IMR-90 (cell line): ENCODE data around the gene ESR2.

Experiments
- BHLHE40 ChIP-seq: fragments of 150-350 bp; IDR thresholded peaks from 2 replicates; pipeline ENCODE4 v1.6.1; 2016; ENCODE audit warnings: mild to moderate bottlenecking, low read depth, low read length
- CHD1 ChIP-seq: IDR thresholded peaks from 2 replicates; pipeline ENCODE4 v1.6.1; 2012; ENCODE audit warnings: low read depth, low read length, improper control_type of control experiment
- RCOR1 ChIP-seq: IDR thresholded peaks from 2 replicates; pipeline ENCODE4 v1.6.1; 2012; ENCODE audit warnings: mild to moderate bottlenecking, low read length, improper control_type of control experiment; ENCODE audit not compliant: insufficient replicate concordance
- SMC3 ChIP-seq: fragments of 150-350 bp; IDR thresholded peaks from 2 replicates; pipeline ENCODE4 v1.6.1; 2016; ENCODE audit warnings: low read depth, mild to moderate bottlenecking, antibody characterized with exemption, low read length, moderate library complexity
- TF ChIP-seq, protein P1 (sequence below): conservative IDR thresholded peaks from 2 replicates; pipeline ENCODE4 v1.5.1; 2012; ENCODE audit warnings: mild to moderate bottlenecking, low read depth, low read length, improper control_type of control experiment

DNA sequence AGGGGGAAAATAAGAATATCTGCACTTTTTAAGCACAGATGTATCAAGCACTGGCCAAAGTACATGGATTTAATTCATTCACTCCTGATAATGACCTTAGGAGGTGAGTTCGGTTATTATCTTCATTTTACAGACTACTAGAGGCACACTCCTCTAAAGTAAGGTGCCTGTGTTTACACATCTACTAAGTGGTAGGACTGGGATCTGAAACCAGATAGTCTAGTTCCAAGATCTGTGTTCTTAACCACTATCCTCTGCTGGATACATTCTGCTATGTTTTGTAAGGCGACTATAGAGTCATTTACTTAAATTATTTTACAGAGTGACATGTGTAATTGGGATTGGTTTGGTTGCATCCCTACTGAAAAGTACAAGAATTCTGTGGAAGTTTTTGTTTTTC, 175.3 kb downstream of the ESR2 start:
- TF ChIP-seq, protein P1, sequence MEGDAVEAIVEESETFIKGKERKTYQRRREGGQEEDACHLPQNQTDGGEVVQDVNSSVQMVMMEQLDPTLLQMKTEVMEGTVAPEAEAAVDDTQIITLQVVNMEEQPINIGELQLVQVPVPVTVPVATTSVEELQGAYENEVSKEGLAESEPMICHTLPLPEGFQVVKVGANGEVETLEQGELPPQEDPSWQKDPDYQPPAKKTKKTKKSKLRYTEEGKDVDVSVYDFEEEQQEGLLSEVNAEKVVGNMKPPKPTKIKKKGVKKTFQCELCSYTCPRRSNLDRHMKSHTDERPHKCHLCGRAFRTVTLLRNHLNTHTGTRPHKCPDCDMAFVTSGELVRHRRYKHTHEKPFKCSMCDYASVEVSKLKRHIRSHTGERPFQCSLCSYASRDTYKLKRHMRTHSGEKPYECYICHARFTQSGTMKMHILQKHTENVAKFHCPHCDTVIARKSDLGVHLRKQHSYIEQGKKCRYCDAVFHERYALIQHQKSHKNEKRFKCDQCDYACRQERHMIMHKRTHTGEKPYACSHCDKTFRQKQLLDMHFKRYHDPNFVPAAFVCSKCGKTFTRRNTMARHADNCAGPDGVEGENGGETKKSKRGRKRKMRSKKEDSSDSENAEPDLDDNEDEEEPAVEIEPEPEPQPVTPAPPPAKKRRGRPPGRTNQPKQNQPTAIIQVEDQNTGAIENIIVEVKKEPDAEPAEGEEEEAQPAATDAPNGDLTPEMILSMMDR: no peak
- no peak for TF ChIP-seq CHD1
- no peak for TF ChIP-seq RCOR1
- no peak for TF ChIP-seq SMC3
- no peak for TF ChIP-seq BHLHE40
